ENCODE data around the gene TMC1.

The TMC1 gene

DNA sequence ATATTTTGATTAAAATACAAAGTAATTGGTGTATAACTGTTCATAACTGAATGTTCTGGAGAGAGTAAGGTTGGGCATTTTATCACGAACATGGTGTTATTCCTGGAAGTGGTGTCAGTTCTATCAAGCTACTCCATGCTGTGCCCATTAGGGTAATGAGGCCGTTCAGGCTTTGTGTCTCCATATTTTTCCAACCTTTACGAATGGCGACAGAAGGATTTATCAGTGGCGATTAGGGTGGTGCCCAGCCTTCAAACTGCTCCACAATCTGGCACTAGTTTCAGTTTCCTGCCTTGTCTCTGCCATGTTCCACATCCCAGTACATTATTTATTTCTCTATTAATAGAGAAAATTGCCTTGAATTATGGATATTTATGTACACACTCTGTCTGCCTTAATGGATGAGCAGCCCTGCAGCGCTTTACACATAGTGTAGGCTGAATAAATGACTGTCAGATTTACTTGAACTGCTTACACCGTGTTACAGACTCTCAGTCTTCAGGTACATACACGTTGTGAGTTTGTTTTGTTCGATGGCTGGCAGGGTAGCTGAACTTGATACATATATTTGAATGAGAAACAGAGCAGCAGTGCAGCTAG, 23.9 kb upstream of the TMC1 start:
- TF ChIP-seq CEBPB (IDR thresholded peaks at IDR 0.05) (no peak), EGR1 (IDR thresholded peaks at IDR 0.05) (no peak)

DNA sequence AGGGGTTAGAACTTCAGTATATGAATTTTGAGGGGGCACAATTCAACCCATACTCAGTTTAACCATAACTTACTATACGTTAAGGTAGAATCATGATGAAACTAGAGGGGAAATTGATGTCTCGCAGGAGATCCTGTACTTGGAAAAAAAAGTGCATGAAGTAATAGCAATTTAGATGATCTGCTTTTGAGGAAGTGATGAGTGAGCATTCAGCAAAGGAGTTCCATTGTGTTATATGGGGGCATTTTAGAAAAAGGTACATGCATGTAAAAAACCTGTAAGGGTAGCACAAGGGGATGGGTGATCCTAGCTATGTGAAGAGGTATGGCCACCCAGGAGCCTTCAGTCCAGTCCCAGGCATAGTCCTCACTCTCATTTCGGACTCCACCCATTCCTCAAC, 14.8 kb upstream of the TMC1 start:
- no peak for TF ChIP-seq YY1 (IDR thresholded peaks at IDR 0.05; ENCODE audit: low read depth)
- TF ChIP-seq RAD21 (IDR thresholded peaks at IDR 0.05; ENCODE audit: low read depth) = no peak
- TF ChIP-seq, protein P1, sequence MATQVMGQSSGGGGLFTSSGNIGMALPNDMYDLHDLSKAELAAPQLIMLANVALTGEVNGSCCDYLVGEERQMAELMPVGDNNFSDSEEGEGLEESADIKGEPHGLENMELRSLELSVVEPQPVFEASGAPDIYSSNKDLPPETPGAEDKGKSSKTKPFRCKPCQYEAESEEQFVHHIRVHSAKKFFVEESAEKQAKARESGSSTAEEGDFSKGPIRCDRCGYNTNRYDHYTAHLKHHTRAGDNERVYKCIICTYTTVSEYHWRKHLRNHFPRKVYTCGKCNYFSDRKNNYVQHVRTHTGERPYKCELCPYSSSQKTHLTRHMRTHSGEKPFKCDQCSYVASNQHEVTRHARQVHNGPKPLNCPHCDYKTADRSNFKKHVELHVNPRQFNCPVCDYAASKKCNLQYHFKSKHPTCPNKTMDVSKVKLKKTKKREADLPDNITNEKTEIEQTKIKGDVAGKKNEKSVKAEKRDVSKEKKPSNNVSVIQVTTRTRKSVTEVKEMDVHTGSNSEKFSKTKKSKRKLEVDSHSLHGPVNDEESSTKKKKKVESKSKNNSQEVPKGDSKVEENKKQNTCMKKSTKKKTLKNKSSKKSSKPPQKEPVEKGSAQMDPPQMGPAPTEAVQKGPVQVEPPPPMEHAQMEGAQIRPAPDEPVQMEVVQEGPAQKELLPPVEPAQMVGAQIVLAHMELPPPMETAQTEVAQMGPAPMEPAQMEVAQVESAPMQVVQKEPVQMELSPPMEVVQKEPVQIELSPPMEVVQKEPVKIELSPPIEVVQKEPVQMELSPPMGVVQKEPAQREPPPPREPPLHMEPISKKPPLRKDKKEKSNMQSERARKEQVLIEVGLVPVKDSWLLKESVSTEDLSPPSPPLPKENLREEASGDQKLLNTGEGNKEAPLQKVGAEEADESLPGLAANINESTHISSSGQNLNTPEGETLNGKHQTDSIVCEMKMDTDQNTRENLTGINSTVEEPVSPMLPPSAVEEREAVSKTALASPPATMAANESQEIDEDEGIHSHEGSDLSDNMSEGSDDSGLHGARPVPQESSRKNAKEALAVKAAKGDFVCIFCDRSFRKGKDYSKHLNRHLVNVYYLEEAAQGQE (IDR thresholded peaks at IDR 0.05; ENCODE audit: low read depth) = no peak
- TF ChIP-seq, protein P2, sequence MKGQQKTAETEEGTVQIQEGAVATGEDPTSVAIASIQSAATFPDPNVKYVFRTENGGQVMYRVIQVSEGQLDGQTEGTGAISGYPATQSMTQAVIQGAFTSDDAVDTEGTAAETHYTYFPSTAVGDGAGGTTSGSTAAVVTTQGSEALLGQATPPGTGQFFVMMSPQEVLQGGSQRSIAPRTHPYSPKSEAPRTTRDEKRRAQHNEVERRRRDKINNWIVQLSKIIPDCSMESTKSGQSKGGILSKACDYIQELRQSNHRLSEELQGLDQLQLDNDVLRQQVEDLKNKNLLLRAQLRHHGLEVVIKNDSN (IDR thresholded peaks at IDR 0.05) = no peak
- no peak for TF ChIP-seq EP300 (IDR thresholded peaks at IDR 0.05; ENCODE audit: borderline replicate concordance)
- no peak for TF ChIP-seq FOXM1 (IDR thresholded peaks at IDR 0.05; ENCODE audit: borderline replicate concordance, low read depth)
- no peak for TF ChIP-seq TEAD4 (IDR thresholded peaks at IDR 0.05)
- TF ChIP-seq, protein P3, sequence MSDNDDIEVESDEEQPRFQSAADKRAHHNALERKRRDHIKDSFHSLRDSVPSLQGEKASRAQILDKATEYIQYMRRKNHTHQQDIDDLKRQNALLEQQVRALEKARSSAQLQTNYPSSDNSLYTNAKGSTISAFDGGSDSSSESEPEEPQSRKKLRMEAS (IDR thresholded peaks at IDR 0.05) = no peak
- no peak for TF ChIP-seq TCF12 (IDR thresholded peaks at IDR 0.05; ENCODE audit: low read depth)
- TF ChIP-seq NFIC (IDR thresholded peaks at IDR 0.05) = no peak
- TF ChIP-seq CEBPB (IDR thresholded peaks at IDR 0.05) = no peak
- no peak for TF ChIP-seq EGR1 (IDR thresholded peaks at IDR 0.05)
- TF ChIP-seq CREB1 (IDR thresholded peaks at IDR 0.05; ENCODE audit: low read depth) = no peak

DNA sequence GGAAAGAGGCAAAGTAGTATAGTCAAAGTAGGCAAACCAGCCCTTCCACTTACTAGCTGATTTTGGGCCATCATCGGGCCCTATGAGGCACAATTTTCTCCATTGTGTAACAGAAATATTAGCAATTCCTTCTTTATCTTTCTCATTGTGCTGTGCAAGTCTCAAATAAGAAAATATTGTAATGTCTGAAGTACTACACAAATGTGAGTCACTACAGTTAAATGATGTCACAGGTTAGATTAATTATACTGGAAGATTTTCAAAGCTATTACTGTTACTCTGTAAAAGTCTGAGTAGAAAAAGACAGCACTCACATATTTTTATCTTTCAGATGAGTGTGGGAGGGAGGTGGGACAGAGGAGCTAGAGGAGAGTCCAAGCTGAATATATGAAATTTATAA, 12.4 kb upstream of the TMC1 start:
- no peak for TF ChIP-seq TAF1 (IDR thresholded peaks at IDR 0.05; ENCODE audit: low read depth)
- no peak for TF ChIP-seq CREB1 (IDR thresholded peaks at IDR 0.05; ENCODE audit: low read depth)
- TF ChIP-seq TCF12 (IDR thresholded peaks at IDR 0.05; ENCODE audit: low read depth) = no peak
- TF ChIP-seq NFIC (IDR thresholded peaks at IDR 0.05) = no peak
- TF ChIP-seq CEBPB (IDR thresholded peaks at IDR 0.05) = no peak
- TF ChIP-seq TEAD4 (IDR thresholded peaks at IDR 0.05) = no peak
- TF ChIP-seq, protein P2 (IDR thresholded peaks at IDR 0.05) = no peak
- TF ChIP-seq, protein P1 (IDR thresholded peaks at IDR 0.05; ENCODE audit: low read depth) = no peak
- no peak for TF ChIP-seq FOXM1 (IDR thresholded peaks at IDR 0.05; ENCODE audit: borderline replicate concordance, low read depth)
- TF ChIP-seq RAD21 (IDR thresholded peaks at IDR 0.05; ENCODE audit: low read depth) = no peak
- TF ChIP-seq EGR1 (IDR thresholded peaks at IDR 0.05) = no peak
- no peak for TF ChIP-seq ZBTB7A (IDR thresholded peaks at IDR 0.05; ENCODE audit: low read depth)
- no peak for TF ChIP-seq YY1 (IDR thresholded peaks at IDR 0.05; ENCODE audit: low read depth)
- TF ChIP-seq, protein P3 (IDR thresholded peaks at IDR 0.05) = no peak
- TF ChIP-seq EP300 (IDR thresholded peaks at IDR 0.05; ENCODE audit: borderline replicate concordance) = no peak

DNA sequence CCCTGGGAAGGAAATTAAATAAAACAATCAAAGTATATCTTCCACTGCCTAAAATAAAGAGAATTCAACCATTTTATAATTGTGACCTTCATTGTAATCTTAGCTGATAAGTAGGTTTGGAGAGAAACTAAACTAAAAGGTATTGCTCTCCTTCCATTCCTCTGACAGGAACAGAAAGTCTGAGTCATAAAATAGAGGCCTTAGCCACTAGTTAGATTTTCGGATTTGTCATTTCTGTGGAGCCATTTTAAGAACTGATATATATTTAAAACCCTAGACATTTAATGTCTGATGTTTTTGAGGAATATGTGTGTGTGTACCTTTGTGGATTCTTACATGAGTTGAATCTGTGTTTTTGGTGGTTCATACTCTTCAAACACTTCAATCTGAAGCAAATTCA, 11.8 kb upstream of the TMC1 start:
- TF ChIP-seq TCF12 (IDR thresholded peaks at IDR 0.05; ENCODE audit: low read depth) = no peak
- TF ChIP-seq, protein P1 (IDR thresholded peaks at IDR 0.05; ENCODE audit: low read depth) = no peak
- no peak for TF ChIP-seq EP300 (IDR thresholded peaks at IDR 0.05; ENCODE audit: borderline replicate concordance)
- TF ChIP-seq ZBTB7A (IDR thresholded peaks at IDR 0.05; ENCODE audit: low read depth) = no peak
- no peak for TF ChIP-seq CEBPB (IDR thresholded peaks at IDR 0.05)
- TF ChIP-seq TAF1 (IDR thresholded peaks at IDR 0.05; ENCODE audit: low read depth) = no peak
- TF ChIP-seq RAD21 (IDR thresholded peaks at IDR 0.05; ENCODE audit: low read depth) = no peak
- TF ChIP-seq, protein P3 (IDR thresholded peaks at IDR 0.05) = no peak
- TF ChIP-seq CREB1 (IDR thresholded peaks at IDR 0.05; ENCODE audit: low read depth) = no peak
- no peak for TF ChIP-seq FOXM1 (IDR thresholded peaks at IDR 0.05; ENCODE audit: borderline replicate concordance, low read depth)
- no peak for TF ChIP-seq TEAD4 (IDR thresholded peaks at IDR 0.05)
- TF ChIP-seq, protein P2 (IDR thresholded peaks at IDR 0.05) = no peak
- no peak for TF ChIP-seq YY1 (IDR thresholded peaks at IDR 0.05; ENCODE audit: low read depth)
- TF ChIP-seq EGR1 (IDR thresholded peaks at IDR 0.05) = no peak
- TF ChIP-seq NFIC (IDR thresholded peaks at IDR 0.05) = no peak

Data from Ishikawa (cell line).